GM23338 (cell line): ENCODE results near the gene CLEC11A.

ENCODE experiments used
- CREB1 ChIP-seq: fragments of 250-450 bp; sonication (Bioruptor Pico); IDR thresholded peaks from 2 replicates; pipeline ENCODE4 v1.5.0; 2020; ENCODE audit warnings: low read depth, mild to moderate bottlenecking, moderate library complexity
- CTCF ChIP-seq, 2 experiments: fragments of 200-600 bp in 1 of 2; sonication (generic) in 1 of 2; conservative IDR thresholded peaks; 2 replicates each; pipeline versions ENCODE4 v1.5.1 to v1.6.1; 2016 to 2017; ENCODE audit warnings: antibody characterized with exemption in 2 of 2, low read depth in 2 of 2, mild to moderate bottlenecking in 2 of 2, moderate library complexity in 1 of 2
- ETS1 ChIP-seq: IDR thresholded peaks from 2 replicates; pipeline ENCODE4 v1.6.1; 2016; ENCODE audit warnings: antibody characterized with exemption
- EZH2 ChIP-seq: fragments of 200-600 bp; sonication (generic); IDR thresholded peaks from one replicate; pipeline ENCODE4 v1.8.0; 2017; ENCODE audit warnings: antibody characterized with exemption, mild to moderate bottlenecking, low read depth; ENCODE audit not compliant: unreplicated experiment
- EZH2phosphoT487 ChIP-seq: fragments of 200-600 bp; sonication (generic); IDR thresholded peaks from one replicate; pipeline ENCODE4 v1.8.1; 2018; ENCODE audit warnings: antibody characterized with exemption; ENCODE audit not compliant: unreplicated experiment
- JUNB ChIP-seq: IDR thresholded peaks from one replicate; pipeline ENCODE4 v1.6.1; 2016; ENCODE audit warnings: antibody characterized with exemption; ENCODE audit not compliant: unreplicated experiment
- NANOG ChIP-seq: IDR thresholded peaks from 2 replicates; pipeline ENCODE4 v1.6.1; 2016; ENCODE audit warnings: antibody characterized with exemption, borderline replicate concordance
- POLR2AphosphoS5 ChIP-seq: IDR thresholded peaks from 2 replicates; pipeline ENCODE4 v1.6.1; 2016; ENCODE audit warnings: antibody characterized with exemption, low read depth
- REST ChIP-seq: IDR thresholded peaks from one replicate; pipeline ENCODE4 v1.6.1; 2018; ENCODE audit warnings: antibody characterized with exemption; ENCODE audit not compliant: unreplicated experiment
- STAT1 ChIP-seq: IDR thresholded peaks from one replicate; pipeline ENCODE4 v1.6.1; 2016; ENCODE audit warnings: antibody characterized with exemption; ENCODE audit not compliant: unreplicated experiment
- ZNF114 ChIP-seq: fragments of 250-450 bp; sonication (Bioruptor Pico); IDR thresholded peaks from 2 replicates; pipeline ENCODE4 v1.5.0; 2020; ENCODE audit warnings: mild to moderate bottlenecking, moderate library complexity
- ZNF331 ChIP-seq: fragments of 250-450 bp; sonication (Bioruptor Pico); IDR thresholded peaks from 2 replicates; pipeline ENCODE4 v1.5.0; 2020; ENCODE audit warnings: low read depth, mild to moderate bottlenecking, moderate library complexity

- TF ChIP-seq CTCF (conservative IDR thresholded peaks at IDR 0.05; ENCODE audit: low read depth in 2 of 2) = no peak
- TF ChIP-seq EZH2 = no peak
- TF ChIP-seq POLR2AphosphoS5 = no peak
- no peak for TF ChIP-seq EZH2phosphoT487
- no peak for TF ChIP-seq REST
- TF ChIP-seq CREB1 (CRISPR knock-in tag) = no peak
- no peak for TF ChIP-seq NANOG
- TF ChIP-seq STAT1 = no peak
- TF ChIP-seq ZNF331 (CRISPR knock-in tag) = no peak
- no peak for TF ChIP-seq JUNB
- TF ChIP-seq ETS1 = no peak
- TF ChIP-seq ZNF114 = no peak
Measured at GRCh38 chr19:50717891-50718254, 5.3 kb upstream of the CLEC11A start.
